ENCODE measurements around the gene RAVER2. TPM values are rescaled to one million over a fixed set of nuclear protein-coding genes. Genes with fewer than 3 reads are reported as not detected.

RAVER2 gene
- total RNA-seq, 2 experiments from 2014 or later, result 0.08 TPM; not detected in 1

DNA sequence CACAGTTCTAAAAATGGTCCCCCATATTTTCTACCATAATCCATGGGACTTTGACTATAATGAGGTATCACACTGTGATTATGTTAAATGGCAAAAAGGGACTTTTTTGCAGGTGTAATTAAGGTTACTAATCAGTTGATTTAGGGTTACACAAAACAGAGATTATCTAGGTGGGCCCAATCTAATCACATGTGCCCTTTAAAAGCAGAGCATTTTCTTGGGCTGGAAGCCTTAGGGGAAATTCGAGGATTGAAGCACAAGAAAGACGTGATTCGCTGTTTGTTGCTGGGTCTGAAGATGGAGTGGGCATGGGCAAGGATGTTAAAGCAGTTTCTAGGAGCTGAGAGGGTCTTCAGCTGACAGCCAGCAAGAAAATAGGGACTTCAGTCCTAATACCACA is 13.4 kb downstream of the RAVER2 start:
- H3K4me3 ChIP-seq (ENCODE audit: low read depth, low read length, poor library complexity, severe bottlenecking), result no peak overlapping the region
- ChIA-PET POLR2A (no interaction called here), CTCF (ENCODE audit: unreplicated experiment) (no interaction called here)
- H3K36me3 ChIP-seq (ENCODE audit: insufficient read depth, low read length), result no peaks in the 10 kb centered on the region
- BruUV-seq (replicated peaks), result no TSS peak
- H3K9me2 ChIP-seq (ENCODE audit: insufficient read depth, low read length), result no peaks in the 10 kb centered on the region
- intact Hi-C loops (cut with micrococcal nuclease; ENCODE audit: unreplicated experiment), result no loop called here
- TF ChIP-seq EZH2phosphoT487 (IDR thresholded peaks at IDR 0.05; ENCODE audit: borderline replicate concordance, low read depth, low read length), result no peak
- DNase-seq (ENCODE audit: low spot score), result no peak
- H3K4me1 ChIP-seq (ENCODE audit: insufficient read depth, low read length, poor library complexity, severe bottlenecking), result no peaks in the 10 kb centered on the region
- no peaks in the 10 kb centered on the region for H3K79me2 ChIP-seq (ENCODE audit: insufficient read depth, low read depth, low read length)
- H3K4me2 ChIP-seq (ENCODE audit: low read length), result no peak overlapping the region
- H2AFZ ChIP-seq (ENCODE audit: low read length), result no peak overlapping the region
- no peak overlapping the region for H3K27ac ChIP-seq (ENCODE audit: low read depth, low read length, poor library complexity, severe bottlenecking)
- H3K9me3 ChIP-seq (ENCODE audit: low read length), result no peaks in the 10 kb centered on the region
- no peaks in the 10 kb centered on the region for H4K20me1 ChIP-seq (ENCODE audit: insufficient read depth, low read length)

DNA sequence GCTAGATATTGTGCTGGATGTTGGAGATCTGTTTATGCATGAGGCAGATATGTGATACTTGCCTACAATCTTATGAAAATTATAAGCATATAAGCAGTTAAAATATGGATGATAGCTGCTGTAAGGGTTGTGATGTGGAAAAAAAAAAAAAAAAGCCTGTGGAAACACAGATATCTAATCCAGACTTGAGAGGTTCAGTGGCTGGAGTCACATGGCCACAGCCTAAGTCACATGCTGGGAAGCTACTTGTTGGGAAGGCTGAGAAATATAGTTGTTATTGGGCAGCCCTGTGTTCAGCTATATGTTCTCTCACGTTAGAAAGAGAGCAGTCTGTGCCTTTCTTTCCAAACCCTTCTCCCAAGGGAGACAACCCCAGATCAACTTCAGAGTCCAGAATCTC is 15.1 kb downstream of the RAVER2 start:
- TF ChIP-seq EZH2phosphoT487 (IDR thresholded peaks at IDR 0.05; ENCODE audit: borderline replicate concordance, low read depth, low read length), result no peak
- TF ChIP-seq, protein P1, sequence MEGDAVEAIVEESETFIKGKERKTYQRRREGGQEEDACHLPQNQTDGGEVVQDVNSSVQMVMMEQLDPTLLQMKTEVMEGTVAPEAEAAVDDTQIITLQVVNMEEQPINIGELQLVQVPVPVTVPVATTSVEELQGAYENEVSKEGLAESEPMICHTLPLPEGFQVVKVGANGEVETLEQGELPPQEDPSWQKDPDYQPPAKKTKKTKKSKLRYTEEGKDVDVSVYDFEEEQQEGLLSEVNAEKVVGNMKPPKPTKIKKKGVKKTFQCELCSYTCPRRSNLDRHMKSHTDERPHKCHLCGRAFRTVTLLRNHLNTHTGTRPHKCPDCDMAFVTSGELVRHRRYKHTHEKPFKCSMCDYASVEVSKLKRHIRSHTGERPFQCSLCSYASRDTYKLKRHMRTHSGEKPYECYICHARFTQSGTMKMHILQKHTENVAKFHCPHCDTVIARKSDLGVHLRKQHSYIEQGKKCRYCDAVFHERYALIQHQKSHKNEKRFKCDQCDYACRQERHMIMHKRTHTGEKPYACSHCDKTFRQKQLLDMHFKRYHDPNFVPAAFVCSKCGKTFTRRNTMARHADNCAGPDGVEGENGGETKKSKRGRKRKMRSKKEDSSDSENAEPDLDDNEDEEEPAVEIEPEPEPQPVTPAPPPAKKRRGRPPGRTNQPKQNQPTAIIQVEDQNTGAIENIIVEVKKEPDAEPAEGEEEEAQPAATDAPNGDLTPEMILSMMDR (conservative IDR thresholded peaks at IDR 0.05; ENCODE audit: low read length), result no peak
- Histone ChIP-seq H3K9me2 (ENCODE audit: insufficient read depth, low read length) (no peaks in the 10 kb centered on the region), H3K79me2 (ENCODE audit: insufficient read depth, low read depth, low read length) (no peaks in the 10 kb centered on the region), H4K20me1 (ENCODE audit: insufficient read depth, low read length) (no peaks in the 10 kb centered on the region), H3K27ac (ENCODE audit: low read depth, low read length, poor library complexity, severe bottlenecking) (no peak overlapping the region), H2AFZ (ENCODE audit: low read length) (no peak overlapping the region), H3K9me3 (ENCODE audit: low read length) (no peaks in the 10 kb centered on the region), H3K4me2 (ENCODE audit: low read length) (no peak overlapping the region), H3K4me1 (ENCODE audit: insufficient read depth, low read length, poor library complexity, severe bottlenecking) (no peaks in the 10 kb centered on the region), H3K36me3 (ENCODE audit: insufficient read depth, low read length) (no peaks in the 10 kb centered on the region), H3K4me3 (ENCODE audit: low read depth, low read length, poor library complexity, severe bottlenecking) (no peak overlapping the region)
- intact Hi-C loops (cut with micrococcal nuclease; ENCODE audit: unreplicated experiment), result no loop called here
- ChIA-PET POLR2A (no interaction called here), CTCF (ENCODE audit: unreplicated experiment) (interaction anchor here (0.7 kb wide), 1 partner anchor 385 kb away, joined by 3 read pairs; no protein-coding TSS in a partner anchor)
- BruUV-seq (replicated peaks), result no TSS peak
- DNase-seq (ENCODE audit: low spot score), result no peak

DNA sequence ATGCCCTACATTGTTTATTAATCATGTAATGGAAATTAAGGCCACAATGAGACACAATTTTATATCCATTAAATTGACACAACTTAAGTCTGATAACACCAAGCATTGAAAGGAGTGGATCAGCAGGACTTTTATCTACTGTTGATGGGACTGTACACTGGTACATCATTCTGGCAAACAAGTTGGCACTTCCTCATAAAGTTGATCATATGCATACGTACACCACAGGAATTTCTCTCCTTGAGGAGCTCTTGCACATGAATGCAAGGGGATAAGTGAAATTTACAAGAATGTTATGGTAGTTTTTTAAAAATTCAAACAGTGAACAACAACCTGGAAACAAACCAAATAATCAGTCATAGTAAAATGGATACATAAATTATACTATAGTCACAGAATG is 20.1 kb downstream of the RAVER2 start:
- Histone ChIP-seq H3K4me1 (ENCODE audit: insufficient read depth, low read length, poor library complexity, severe bottlenecking) (no peaks in the 10 kb centered on the region), H3K79me2 (ENCODE audit: insufficient read depth, low read depth, low read length) (no peaks in the 10 kb centered on the region), H2AFZ (ENCODE audit: low read length) (no peak overlapping the region), H3K36me3 (ENCODE audit: insufficient read depth, low read length) (no peaks in the 10 kb centered on the region), H3K9me3 (ENCODE audit: low read length) (no peaks in the 10 kb centered on the region), H3K27ac (ENCODE audit: low read depth, low read length, poor library complexity, severe bottlenecking) (no peak overlapping the region), H3K4me2 (ENCODE audit: low read length) (no peak overlapping the region), H3K9me2 (ENCODE audit: insufficient read depth, low read length) (no peaks in the 10 kb centered on the region), H3K4me3 (ENCODE audit: low read depth, low read length, poor library complexity, severe bottlenecking) (no peak overlapping the region), H4K20me1 (ENCODE audit: insufficient read depth, low read length) (no peaks in the 10 kb centered on the region)
- no peak for TF ChIP-seq EZH2phosphoT487 (IDR thresholded peaks at IDR 0.05; ENCODE audit: borderline replicate concordance, low read depth, low read length)
- TF ChIP-seq, protein P1 (conservative IDR thresholded peaks at IDR 0.05; ENCODE audit: low read length), result no peak
- no TSS peak for BruUV-seq (replicated peaks)
- intact Hi-C loops (cut with micrococcal nuclease; ENCODE audit: unreplicated experiment), result no loop called here
- no peak for DNase-seq (ENCODE audit: low spot score)
- POLR2A ChIA-PET, result no interaction called here
- CTCF ChIA-PET (ENCODE audit: unreplicated experiment), result no interaction called here
